ENCODE results near the gene COL5A2. TPM values are rescaled to one million over a fixed set of nuclear protein-coding genes. Genes with fewer than 3 reads are reported as not detected.

COL5A2 gene
- total RNA-seq, 4 donors from 2014 or later: 16.1 to 62.8 (median 33.1) TPM

GRCh38 chr2:189050165-189050712 lies 129.3 kb downstream of the COL5A2 start:
- TF ChIP-seq POLR2A (IDR thresholded peaks at IDR 0.05): no peak
- TF ChIP-seq POLR2AphosphoS5 (IDR thresholded peaks at IDR 0.05): no peak
- no peak for TF ChIP-seq EP300 (IDR thresholded peaks at IDR 0.05; ENCODE audit: low read depth)
- TF ChIP-seq CTCF (IDR thresholded peaks at IDR 0.05): no peak
- H3K27me3 ChIP-seq: no peaks in the 10 kb centered on the region
- in situ Hi-C loops (cut with MboI; ENCODE audit: low pct_ligation_motif_present in 1 of 4, low pct_unique_long_range_greater_than_20kb in 1 of 4, low sequenced_read_pairs in 3 of 4) (no loop called here), intact Hi-C loops (cut with DNase I; ENCODE audit: low total_unique reads) (no loop called here)
- no peak overlapping the region for H3K4me3 ChIP-seq
- H3K36me3 ChIP-seq: peaks cover 0 to 10% (median 0%) of the 10 kb centered on the region in 4 donors
- H3K27ac ChIP-seq: no peak overlapping the region
- DNase-seq: no peak
- H3K9me3 ChIP-seq: no peaks in the 10 kb centered on the region
- 76 to 82% methylated on average over 4 to 6 of the region's 7 CpGs for WGBS, 2 donors (ENCODE audit: low coverage in 1 of 2)
- H3K4me1 ChIP-seq: no peaks in the 10 kb centered on the region

- no peak for DNase-seq
- in situ Hi-C loops (cut with MboI; ENCODE audit: low pct_ligation_motif_present in 1 of 4, low pct_unique_long_range_greater_than_20kb in 1 of 4, low sequenced_read_pairs in 3 of 4) (no loop called here), intact Hi-C loops (cut with DNase I; ENCODE audit: low total_unique reads) (no loop called here)
- Histone ChIP-seq H3K27me3 (no peaks in the 10 kb centered on the region), H3K4me1 (no peaks in the 10 kb centered on the region), H3K27ac (no peak overlapping the region), H3K9me3 (no peaks in the 10 kb centered on the region), H3K36me3 (peaks cover 0 to 10% (median 0%) of the 10 kb centered on the region in 4 donors), H3K4me3 (no peak overlapping the region)
- 86 to 90% methylated on average over 1 of the region's 1 CpG for WGBS, 2 donors (ENCODE audit: low coverage in 1 of 2)
- TF ChIP-seq POLR2AphosphoS5 (IDR thresholded peaks at IDR 0.05) (no peak), CTCF (IDR thresholded peaks at IDR 0.05) (no peak), POLR2A (IDR thresholded peaks at IDR 0.05) (no peak), EP300 (IDR thresholded peaks at IDR 0.05; ENCODE audit: low read depth) (no peak)
Observed at GRCh38 chr2:189049709-189050164, 129.8 kb downstream of the COL5A2 start.

- intact Hi-C loops (cut with DNase I; ENCODE audit: low total_unique reads): no loop called here
- Histone ChIP-seq H3K36me3 (peaks cover 0 to 10% (median 0%) of the 10 kb centered on the region in 4 donors), H3K4me1 (no peaks in the 10 kb centered on the region), H3K9me3 (no peaks in the 10 kb centered on the region), H3K27me3 (no peaks in the 10 kb centered on the region), H3K27ac (no peak overlapping the region), H3K4me3 (no peak overlapping the region)
- no peak for TF ChIP-seq POLR2A (IDR thresholded peaks at IDR 0.05)
- TF ChIP-seq POLR2AphosphoS5 (IDR thresholded peaks at IDR 0.05): no peak
- TF ChIP-seq EP300 (IDR thresholded peaks at IDR 0.05; ENCODE audit: low read depth): no peak
- 83 to 91% methylated on average over 3 of the region's 3 CpGs for WGBS, 2 donors (ENCODE audit: low coverage in 1 of 2)
- in situ Hi-C loops (cut with MboI; ENCODE audit: low pct_ligation_motif_present in 1 of 4, low pct_unique_long_range_greater_than_20kb in 1 of 4, low sequenced_read_pairs in 3 of 4): no loop called here
- DNase-seq: no peak
Observed at GRCh38 chr2:189048189-189048588, 131.4 kb downstream of the COL5A2 start.

- Histone ChIP-seq H3K4me3 (no peak overlapping the region), H3K9me3 (no peaks in the 10 kb centered on the region), H3K27ac (no peak overlapping the region), H3K36me3 (peaks cover 0 to 10% (median 0%) of the 10 kb centered on the region in 4 donors), H3K4me1 (no peaks in the 10 kb centered on the region), H3K27me3 (no peaks in the 10 kb centered on the region)
- TF ChIP-seq EP300 (IDR thresholded peaks at IDR 0.05; ENCODE audit: low read depth) (no peak), POLR2AphosphoS5 (IDR thresholded peaks at IDR 0.05) (no peak), CTCF (IDR thresholded peaks at IDR 0.05) (no peak), POLR2A (IDR thresholded peaks at IDR 0.05) (no peak)
- intact Hi-C loops (cut with DNase I; ENCODE audit: low total_unique reads): no loop called here
- in situ Hi-C loops (cut with MboI; ENCODE audit: low pct_ligation_motif_present in 1 of 4, low pct_unique_long_range_greater_than_20kb in 1 of 4, low sequenced_read_pairs in 3 of 4): no loop called here
- DNase-seq: no peak
- 93 to 95% methylated on average over 4 of the region's 4 CpGs for WGBS, 2 donors (ENCODE audit: low coverage in 1 of 2)
Observed at GRCh38 chr2:189047171-189047888, 132.2 kb downstream of the COL5A2 start.
